B cell (primary cell): ENCODE results near the gene DCHS1. TPM values are rescaled to one million over a fixed set of nuclear protein-coding genes. Genes with fewer than 3 reads are reported as not detected.
A peak's percentile ranks its signal among the peaks of the same experiment; 100 is the strongest.

Experiments
- ATAC-seq: fragments of 200-7000 bp; cut with Tn5 transposase; one replicate; pipeline ENCODE4 v1.10.0; 2021; ENCODE audit warnings: low read depth, mild to moderate bottlenecking, moderate number of reproducible peaks, moderate library complexity
- CTCF ChIA-PET: fragments of 350-600 bp; sonication (Branson Sonifier 250); formaldehyde crosslinking; loops from one replicate; lab custom pipeline; 2021; ENCODE audit warnings: antibody characterized with exemption, inconsistent platforms; lab: Charles Lee
- POLR2A ChIA-PET: fragments of 350-600 bp; sonication (Branson Sonifier 250); formaldehyde crosslinking; loops from one replicate; lab custom pipeline; 2021; ENCODE audit warnings: antibody characterized with exemption; lab: Charles Lee
- DNase-seq: peaks from one replicate; pipeline ENCODE4 v3.0.0; 2013
- H2AFZ ChIP-seq: 2 replicates; pipeline ENCODE4 v1.6.1; 2012; ENCODE audit warnings: mild to moderate bottlenecking, low read depth, low read length; ENCODE audit not compliant: insufficient read depth, poor library complexity, severe bottlenecking
- H3K27ac ChIP-seq, 2 donors: 1 replicate in 1 of 2; 2 replicates in 1 of 2; pipeline ENCODE4 v1.5.1; 2012 to 2013; ENCODE audit warnings: low read length in 2 of 2, mild to moderate bottlenecking in 2 of 2, moderate library complexity in 1 of 2
- H3K27me3 ChIP-seq, 4 experiments: fragments of 200-600 bp in 1 of 4; sonication (generic) in 1 of 4; replicated peaks in 1 of 4; 1 replicate in 2 of 4; 2 replicates in 2 of 4; pipeline versions ENCODE4 v1.6.1 to v1.7.0; 2013 to 2016; ENCODE audit warnings: low read length in 3 of 4, mild to moderate bottlenecking in 2 of 4, mixed read lengths in 1 of 4, moderate library complexity in 1 of 4; ENCODE audit not compliant: insufficient read depth in 4 of 4, control insufficient read depth in 3 of 4; ENCODE audit errors: control extremely low read depth in 1 of 4
- H3K36me3 ChIP-seq, 2 experiments: replicated peaks in 1 of 2; 1 replicate in 1 of 2; 2 replicates in 1 of 2; pipeline versions ENCODE4 v1.6.1 to v1.7.1; 2013; ENCODE audit warnings: low read length in 1 of 2; ENCODE audit not compliant: insufficient read depth in 2 of 2, control insufficient read depth in 1 of 2; ENCODE audit errors: control extremely low read depth in 1 of 2, extremely low read depth in 1 of 2
- H3K4me1 ChIP-seq, 2 donors: fragments of 200-600 bp in 1 of 2; sonication (generic) in 1 of 2; 1 replicate in 1 of 2; 2 replicates in 1 of 2; pipeline versions ENCODE4 v1.5.1 to v1.6.1; 2013 to 2017; ENCODE audit warnings: low read length in 2 of 2; ENCODE audit not compliant: control insufficient read depth in 2 of 2, insufficient read depth in 2 of 2
- H3K4me2 ChIP-seq: replicated peaks from 2 replicates; pipeline ENCODE3; 2012; ENCODE audit warnings: mild to moderate bottlenecking, low read depth, low read length; ENCODE audit not compliant: poor library complexity, severe bottlenecking
- H3K4me3 ChIP-seq, 5 experiments: fragments of 200-600 bp in 1 of 5; sonication (generic) in 1 of 5; 1 replicate in 3 of 5; 2 replicates in 2 of 5; pipeline versions ENCODE4 v1.5.1 to v1.7.0; 2011 to 2016; ENCODE audit warnings: low read length in 4 of 5, mild to moderate bottlenecking in 4 of 5, low read depth in 2 of 5, control low read depth in 1 of 5, moderate library complexity in 1 of 5; ENCODE audit not compliant: insufficient read depth in 1 of 5; ENCODE audit errors: control extremely low read depth in 1 of 5, extremely low read depth in 1 of 5
- H3K79me2 ChIP-seq: fragments of 200-600 bp; sonication (generic); one replicate; pipeline ENCODE4 v1.6.0; 2016; ENCODE audit warnings: low read length; ENCODE audit not compliant: control insufficient read depth, insufficient read depth
- H3K9ac ChIP-seq: fragments of 200-600 bp; sonication (generic); 2 replicates; pipeline ENCODE4 v1.6.1; 2017; ENCODE audit warnings: mild to moderate bottlenecking, low read length, moderate library complexity
- H3K9me3 ChIP-seq, 3 donors: one replicate each; pipeline versions ENCODE4 v1.6.1 to v1.7.1; 2013; ENCODE audit warnings: low read length in 2 of 3; ENCODE audit not compliant: control insufficient read depth in 2 of 3, insufficient read depth in 1 of 3; ENCODE audit errors: control extremely low read depth in 1 of 3
- H4K20me1 ChIP-seq: 2 replicates; pipeline ENCODE4 v1.6.0; 2012; ENCODE audit warnings: mild to moderate bottlenecking, low read length; ENCODE audit not compliant: insufficient read depth, control insufficient read depth, poor library complexity, severe bottlenecking
- H3K27ac Mint-ChIP-seq: one replicate; pipeline ENCODE4 v1.8.0; 2021; ENCODE audit warnings: mixed read lengths
- H3K27me3 Mint-ChIP-seq: one replicate; pipeline ENCODE4 v1.8.0; 2021; ENCODE audit warnings: mixed read lengths
- H3K4me1 Mint-ChIP-seq: one replicate; pipeline ENCODE4 v1.8.0; 2021; ENCODE audit warnings: mixed read lengths
- H3K4me3 Mint-ChIP-seq: one replicate; pipeline ENCODE4 v1.8.0; 2021; ENCODE audit warnings: mixed read lengths
- H3K9me3 Mint-ChIP-seq: one replicate; pipeline ENCODE4 v1.8.0; 2022; ENCODE audit warnings: mixed read lengths; ENCODE audit not compliant: insufficient read depth
- EZH2 ChIP-seq: IDR thresholded peaks from 2 replicates; pipeline ENCODE4 v1.6.1; 2012; ENCODE audit warnings: borderline replicate concordance, low read depth, mild to moderate bottlenecking, moderate library complexity, low read length; ENCODE audit not compliant: insufficient read depth, poor library complexity, severe bottlenecking
- WGBS: methylation state at CpG from one replicate; pipeline ENCODE4 v1.1.5; 2013; ENCODE audit warnings: missing lambda C conversion rate; ENCODE audit not compliant: insufficient coverage; 5-methylcytosine and 5-hydroxymethylcytosine counted together
- intact Hi-C: fragments of 100-400 bp; cut with micrococcal nuclease; formaldehyde crosslinking; loops from one replicate; pipeline ENCODE4 v1.10.0; 2022
- polyA plus RNA-seq: library from polyadenylated mRNA; depleted of rRNA; stranded (reverse); fragments of >200 nt; gene quantifications from 2 replicates; pipeline ENCODE4 v1.2.3, GENCODE V29; 2012
- total RNA-seq, 2 donors: library from RNA; stranded (reverse); fragments of 120-200 nt in 1 of 2; gene quantifications; 1 replicate in 1 of 2; 2 replicates in 1 of 2; pipeline versions ENCODE4 v1.2.3 to v1.2.4, GENCODE V29; 2013 to 2022
- TF ChIP-seq, protein P1 (sequence below): fragments of 200-600 bp; IDR thresholded peaks from one replicate; pipeline ENCODE4 v1.8.0; 2022; ENCODE audit warnings: antibody characterized with exemption, mild to moderate bottlenecking

DCHS1 gene
- total and polyA plus RNA-seq, 2 donors (not counting 1 experiment from before 2014, with no cell fraction given), result 0.31 to 0.84 TPM

GRCh38 chr11:6602096-6602940 is 53.3 kb downstream of the DCHS1 start:
- Histone ChIP-seq H3K4me1 (peaks cover 44 to 47% of the 10 kb centered on the region in 2 donors), H3K4me3 (peak overlapping the region; percentile 70 to 96 (median 93)), H3K27ac (peak overlapping the region; percentile 68 to 89), H3K9ac (peak overlapping the region; percentile 94), H3K9me3 (no peaks in the 10 kb centered on the region), H3K4me2 (peak overlapping the region; percentile 94), H2AFZ (peak overlapping the region; percentile 98), H3K27me3 (no peaks in the 10 kb centered on the region), H4K20me1 (peaks cover 45% of the 10 kb centered on the region), H3K36me3 (peaks cover 0 to 37% of the 10 kb centered on the region in 2 experiments), H3K79me2 (peaks cover 77% of the 10 kb centered on the region)
- 71% methylated on average over 6 of the region's 7 CpGs for WGBS
- ATAC-seq (no peak), DNase-seq (no peak)
- H3K4me1 Mint-ChIP-seq, result peaks cover 35% of the 10 kb centered on the region
- no peaks in the 10 kb centered on the region for H3K27me3 Mint-ChIP-seq
- H3K9me3 Mint-ChIP-seq, result no peaks in the 10 kb centered on the region
- TF ChIP-seq, protein P1, sequence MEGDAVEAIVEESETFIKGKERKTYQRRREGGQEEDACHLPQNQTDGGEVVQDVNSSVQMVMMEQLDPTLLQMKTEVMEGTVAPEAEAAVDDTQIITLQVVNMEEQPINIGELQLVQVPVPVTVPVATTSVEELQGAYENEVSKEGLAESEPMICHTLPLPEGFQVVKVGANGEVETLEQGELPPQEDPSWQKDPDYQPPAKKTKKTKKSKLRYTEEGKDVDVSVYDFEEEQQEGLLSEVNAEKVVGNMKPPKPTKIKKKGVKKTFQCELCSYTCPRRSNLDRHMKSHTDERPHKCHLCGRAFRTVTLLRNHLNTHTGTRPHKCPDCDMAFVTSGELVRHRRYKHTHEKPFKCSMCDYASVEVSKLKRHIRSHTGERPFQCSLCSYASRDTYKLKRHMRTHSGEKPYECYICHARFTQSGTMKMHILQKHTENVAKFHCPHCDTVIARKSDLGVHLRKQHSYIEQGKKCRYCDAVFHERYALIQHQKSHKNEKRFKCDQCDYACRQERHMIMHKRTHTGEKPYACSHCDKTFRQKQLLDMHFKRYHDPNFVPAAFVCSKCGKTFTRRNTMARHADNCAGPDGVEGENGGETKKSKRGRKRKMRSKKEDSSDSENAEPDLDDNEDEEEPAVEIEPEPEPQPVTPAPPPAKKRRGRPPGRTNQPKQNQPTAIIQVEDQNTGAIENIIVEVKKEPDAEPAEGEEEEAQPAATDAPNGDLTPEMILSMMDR, result no peak
- no peak for TF ChIP-seq EZH2
- CTCF ChIA-PET, result interaction anchor here (0.8 to 7.0 kb wide), 9 partner anchors 9 to 223 kb away, joined by 3 to 52 read pairs (median 4); partner anchors contain the start of genes MRPL17 and TPP1
- POLR2A ChIA-PET, result interaction anchor here (0.6 to 4.6 kb wide), 7 partner anchors 10 to 909 kb away, joined by 3 to 38 read pairs (median 4); partner anchors contain the start of genes MRPL17, TAF10 and TPP1
- H3K4me3 Mint-ChIP-seq, result peak overlapping the region; percentile 48
- H3K27ac Mint-ChIP-seq, result no peak overlapping the region
- intact Hi-C loops, result loop anchor here (2.0 to 5.0 kb wide), 4 partner anchors 70 to 370 kb away; partner anchors contain the start of gene FHIP1B
